Frontal cortex (tissue), 4 donors: ENCODE results near the gene TMEM42. TPM values are rescaled to one million over a fixed set of nuclear protein-coding genes. Genes with fewer than 3 reads are reported as not detected.

Experiments used
- DNase-seq, 2 donors: peaks; one replicate each; pipeline ENCODE4 v3.0.0; 2012; ENCODE audit warnings: low spot score in 2 of 2
- FAIRE-seq: peaks from 2 replicates; lab custom pipeline; 2012; peaks lifted over from hg19 to GRCh38; lab: Jason Lieb, UNC
- total RNA-seq: library from RNA; depleted of rRNA; stranded (reverse); fragments of >200 nt; gene quantifications from one replicate; pipeline ENCODE4 v1.2.3, GENCODE V29; 2014
- donor health status: control.
- donor health status: control.
- donor health status: control.

TMEM42 gene
- total RNA-seq, 1 donor from 2014 or later: 5.3 TPM

- DNase-seq (no peak), FAIRE-seq (no peak)
These were observed 43.9 kb downstream of the TMEM42 start for GRCh38 chr3:44905446-44906157.

GRCh38 chr3:44906997-44907396, 45.3 kb downstream of the TMEM42 start:
- DNase-seq (no peak), FAIRE-seq (no peak)

- no peak for FAIRE-seq
- DNase-seq: no peak
These were observed 45.9 kb downstream of the TMEM42 start for GRCh38 chr3:44907612-44908011.

- DNase-seq: no peak
- no peak for FAIRE-seq
These were observed 47.4 kb downstream of the TMEM42 start for GRCh38 chr3:44909063-44909462.

- FAIRE-seq: no peak
- no peak for DNase-seq
These were observed 49.0 kb downstream of the TMEM42 start for GRCh38 chr3:44910693-44911092.

- no peak for FAIRE-seq
- DNase-seq: peak; percentile 46 to 60
These were observed 52.3 kb downstream of the TMEM42 start for GRCh38 chr3:44913868-44914468.

- no peak for FAIRE-seq
- DNase-seq: no peak
These were observed 53.2 kb downstream of the TMEM42 start for GRCh38 chr3:44914936-44915335.

Other genes starting within 250 kb of the TMEM42 start
- gene ZNF197, start 236.9 kb upstream of the TMEM42 start, total RNA-seq: 62.4 TPM
- 22.4 TPM for gene ZNF35, start 213.2 kb upstream of the TMEM42 start, total RNA-seq
- 14.3 TPM for gene ZNF502, start 149.3 kb upstream of the TMEM42 start, total RNA-seq
- gene ZNF501, start 132.3 kb upstream of the TMEM42 start, total RNA-seq: 25.7 TPM
- 33.8 TPM for gene KIAA1143, start 100.3 kb upstream of the TMEM42 start, total RNA-seq
- gene KIF15, start 100.1 kb upstream of the TMEM42 start, total RNA-seq: 6.9 TPM
- not detected for gene TGM4, start 12.7 kb downstream of the TMEM42 start, total RNA-seq
- 44.0 TPM for gene ZDHHC3, start 114.3 kb downstream of the TMEM42 start, total RNA-seq
- gene EXOSC7, start 114.3 kb downstream of the TMEM42 start, total RNA-seq: 27.3 TPM
- 24.1 TPM for gene CLEC3B, start 164.4 kb downstream of the TMEM42 start, total RNA-seq